ENCODE data around the gene FZR1.

FZR1 gene

DNA sequence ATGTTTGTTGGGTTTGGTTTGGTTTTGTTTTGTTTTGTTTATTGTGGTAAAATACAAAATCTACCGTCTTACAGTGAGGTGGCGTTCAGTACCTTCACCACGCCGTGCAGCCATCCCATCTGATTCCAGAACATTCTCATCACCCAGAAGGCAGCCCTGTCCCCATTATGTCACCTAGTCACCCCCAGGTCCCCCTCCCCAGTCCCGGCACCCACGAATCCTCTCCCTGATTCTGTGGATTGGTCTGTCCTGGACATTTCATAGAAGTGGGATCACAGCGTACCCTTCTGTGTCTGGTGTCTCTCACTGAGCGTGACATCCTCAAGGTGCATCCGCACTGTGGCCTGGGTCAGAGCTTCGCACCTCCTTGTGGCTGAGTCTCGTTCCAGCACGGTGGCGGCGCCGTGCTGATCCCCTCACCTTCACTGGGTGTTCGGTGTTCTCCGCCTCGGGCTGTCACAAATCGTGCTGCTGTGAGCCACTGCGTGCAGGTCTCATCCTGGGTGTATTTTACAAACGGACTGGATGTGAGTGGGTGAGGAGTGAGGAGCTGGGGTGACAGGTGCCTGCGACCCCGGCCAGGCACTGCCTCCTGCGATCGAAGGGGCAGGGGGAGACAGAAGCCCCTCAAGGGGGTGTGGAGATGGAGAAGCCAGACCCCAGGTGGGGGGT lies 32.3 kb downstream of the FZR1 start:
- Histone ChIP-seq H3K9me3 (ENCODE audit: control insufficient read depth, low read depth, low read length) (no peaks in the 10 kb centered on the region), H3K36me3 (ENCODE audit: control insufficient read depth, low read depth, low read length) (peaks cover 19% of the 10 kb centered on the region), H3K9ac (ENCODE audit: low read length) (no peak overlapping the region), H3K27ac (ENCODE audit: low read length) (no peak overlapping the region), H3K4me3 (ENCODE audit: low read length) (no peak overlapping the region), H3K27me3 (ENCODE audit: control insufficient read depth, insufficient read depth, low read length) (no peaks in the 10 kb centered on the region), H3K4me1 (ENCODE audit: control insufficient read depth, low read depth, low read length) (no peaks in the 10 kb centered on the region)

DNA sequence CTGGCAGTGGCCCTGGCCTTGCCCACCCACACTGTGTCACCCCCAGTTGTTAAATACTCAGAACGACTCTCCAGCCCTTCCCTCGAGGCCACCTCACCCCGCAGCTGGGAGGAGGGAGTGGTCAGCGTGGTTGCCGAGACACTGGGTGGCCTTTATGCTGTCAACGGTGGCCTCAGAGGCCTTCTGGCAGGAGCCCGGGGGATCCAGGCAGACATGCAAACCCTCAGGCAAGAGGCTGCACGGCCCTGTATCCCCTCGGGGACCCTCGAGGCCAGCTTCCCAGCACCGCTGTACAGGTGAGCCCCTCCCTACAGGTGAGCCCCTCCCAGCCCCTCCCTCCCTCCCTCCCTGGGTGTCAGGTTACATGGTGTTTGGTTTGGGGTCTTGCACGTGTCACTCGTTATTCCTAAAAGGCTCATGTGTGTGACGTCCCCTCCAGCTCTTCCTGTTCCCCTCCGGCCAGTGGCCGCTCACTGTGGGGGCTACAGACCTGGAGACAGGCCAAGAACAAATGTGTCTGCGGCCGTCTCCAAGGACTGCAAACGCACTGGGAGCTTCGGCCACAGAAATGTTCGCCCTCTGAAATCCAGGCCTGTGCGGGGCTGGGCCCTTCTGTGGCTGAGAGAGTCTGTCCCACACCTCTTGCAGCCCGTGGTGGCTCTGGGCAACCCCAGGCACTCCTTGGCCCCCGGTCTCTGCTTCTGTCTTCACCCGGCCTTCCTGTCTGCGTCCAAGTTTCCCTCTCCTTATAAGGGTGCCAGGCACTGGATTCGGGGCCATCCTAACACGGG lies 33.0 kb downstream of the FZR1 start, which contains the start of gene TEKTIP1:
Gene TEKTIP1, plus strand, starts transcription at position 210 of the 791 bp plus-strand sequence. Its CDS starts 4 bp downstream, at position 214.
- Histone ChIP-seq H3K9me3 (ENCODE audit: control insufficient read depth, low read depth, low read length) (no peaks in the 10 kb centered on the region), H3K4me1 (ENCODE audit: control insufficient read depth, low read depth, low read length) (no peaks in the 10 kb centered on the region), H3K27me3 (ENCODE audit: control insufficient read depth, insufficient read depth, low read length) (no peaks in the 10 kb centered on the region), H3K9ac (ENCODE audit: low read length) (no peak within 1 kb of the TSS), H3K36me3 (ENCODE audit: control insufficient read depth, low read depth, low read length) (peaks cover 14% of the 10 kb centered on the region), H3K27ac (ENCODE audit: low read length) (no peak within 1 kb of the TSS), H3K4me3 (ENCODE audit: low read length) (no peak within 1 kb of the TSS)

DNA sequence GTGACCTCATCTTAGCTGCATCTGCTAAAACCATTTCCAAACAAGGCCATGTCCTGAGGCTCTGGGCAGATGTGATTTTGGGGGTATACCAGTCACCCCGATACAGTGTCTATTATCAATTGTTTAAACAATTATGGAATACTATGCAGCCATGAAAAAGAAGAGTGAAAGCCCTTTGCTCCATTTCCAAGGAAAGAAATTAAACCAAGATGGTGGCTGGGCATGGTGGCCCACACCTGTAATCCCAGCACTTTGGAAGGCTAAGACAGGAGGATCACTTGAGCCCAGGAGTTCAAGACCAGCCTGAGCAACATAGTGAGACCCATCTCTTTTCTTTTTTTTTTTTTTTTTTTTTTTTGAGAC lies 33.6 kb downstream of the FZR1 start:
- no peak overlapping the region for H3K4me3 ChIP-seq (ENCODE audit: low read length)
- no peaks in the 10 kb centered on the region for H3K4me1 ChIP-seq (ENCODE audit: control insufficient read depth, low read depth, low read length)
- no peaks in the 10 kb centered on the region for H3K27me3 ChIP-seq (ENCODE audit: control insufficient read depth, insufficient read depth, low read length)
- H3K27ac ChIP-seq (ENCODE audit: low read length): no peak overlapping the region
- peaks cover 10% of the 10 kb centered on the region for H3K36me3 ChIP-seq (ENCODE audit: control insufficient read depth, low read depth, low read length)
- no peaks in the 10 kb centered on the region for H3K9me3 ChIP-seq (ENCODE audit: control insufficient read depth, low read depth, low read length)
- H3K9ac ChIP-seq (ENCODE audit: low read length): no peak overlapping the region

GRCh38 chr19:3543150-3544057 lies 37.3 kb downstream of the FZR1 start:
- Histone ChIP-seq H3K27ac (ENCODE audit: low read length) (no peak overlapping the region), H3K36me3 (ENCODE audit: control insufficient read depth, low read depth, low read length) (no peaks in the 10 kb centered on the region), H3K9ac (ENCODE audit: low read length) (no peak overlapping the region), H3K27me3 (ENCODE audit: control insufficient read depth, insufficient read depth, low read length) (no peaks in the 10 kb centered on the region), H3K4me3 (ENCODE audit: low read length) (no peak overlapping the region), H3K4me1 (ENCODE audit: control insufficient read depth, low read depth, low read length) (no peaks in the 10 kb centered on the region), H3K9me3 (ENCODE audit: control insufficient read depth, low read depth, low read length) (no peaks in the 10 kb centered on the region)

- H3K9ac ChIP-seq (ENCODE audit: low read length): no peak overlapping the region
- H3K4me3 ChIP-seq (ENCODE audit: low read length): no peak overlapping the region
- H3K4me1 ChIP-seq (ENCODE audit: control insufficient read depth, low read depth, low read length): no peaks in the 10 kb centered on the region
- H3K27me3 ChIP-seq (ENCODE audit: control insufficient read depth, insufficient read depth, low read length): no peaks in the 10 kb centered on the region
- H3K9me3 ChIP-seq (ENCODE audit: control insufficient read depth, low read depth, low read length): no peaks in the 10 kb centered on the region
- no peak overlapping the region for H3K27ac ChIP-seq (ENCODE audit: low read length)
- H3K36me3 ChIP-seq (ENCODE audit: control insufficient read depth, low read depth, low read length): no peaks in the 10 kb centered on the region
Observed at GRCh38 chr19:3544058-3544376, 37.9 kb downstream of the FZR1 start.

- Histone ChIP-seq H3K9me3 (ENCODE audit: control insufficient read depth, low read depth, low read length) (no peaks in the 10 kb centered on the region), H3K4me1 (ENCODE audit: control insufficient read depth, low read depth, low read length) (no peaks in the 10 kb centered on the region), H3K27ac (ENCODE audit: low read length) (no peak overlapping the region), H3K36me3 (ENCODE audit: control insufficient read depth, low read depth, low read length) (no peaks in the 10 kb centered on the region), H3K4me3 (ENCODE audit: low read length) (no peak overlapping the region), H3K9ac (ENCODE audit: low read length) (no peak overlapping the region), H3K27me3 (ENCODE audit: control insufficient read depth, insufficient read depth, low read length) (no peaks in the 10 kb centered on the region)
Observed at GRCh38 chr19:3544742-3545668, 38.9 kb downstream of the FZR1 start.

DNA sequence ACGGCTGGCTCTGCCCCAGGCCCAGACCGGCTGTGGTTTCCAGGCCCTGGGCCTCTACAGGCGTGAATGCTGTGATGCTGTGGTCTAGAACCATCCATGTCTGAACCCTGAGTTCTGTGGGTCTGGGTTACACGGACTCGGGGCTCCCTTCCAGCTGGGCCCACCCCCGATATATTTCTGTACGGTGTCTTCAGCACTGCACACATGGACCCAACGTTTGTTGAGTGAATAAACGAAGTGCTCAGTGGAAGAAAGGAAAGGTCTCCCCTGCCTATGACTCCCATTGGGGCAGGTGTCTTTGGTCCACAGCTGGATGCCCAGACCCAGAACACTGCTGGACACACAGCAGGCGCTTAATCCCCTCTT lies 39.5 kb downstream of the FZR1 start:
- Histone ChIP-seq H3K4me1 (ENCODE audit: control insufficient read depth, low read depth, low read length) (no peaks in the 10 kb centered on the region), H3K9me3 (ENCODE audit: control insufficient read depth, low read depth, low read length) (no peaks in the 10 kb centered on the region), H3K27me3 (ENCODE audit: control insufficient read depth, insufficient read depth, low read length) (no peaks in the 10 kb centered on the region), H3K27ac (ENCODE audit: low read length) (no peak overlapping the region), H3K9ac (ENCODE audit: low read length) (no peak overlapping the region), H3K4me3 (ENCODE audit: low read length) (no peak overlapping the region), H3K36me3 (ENCODE audit: control insufficient read depth, low read depth, low read length) (no peaks in the 10 kb centered on the region)

DNA sequence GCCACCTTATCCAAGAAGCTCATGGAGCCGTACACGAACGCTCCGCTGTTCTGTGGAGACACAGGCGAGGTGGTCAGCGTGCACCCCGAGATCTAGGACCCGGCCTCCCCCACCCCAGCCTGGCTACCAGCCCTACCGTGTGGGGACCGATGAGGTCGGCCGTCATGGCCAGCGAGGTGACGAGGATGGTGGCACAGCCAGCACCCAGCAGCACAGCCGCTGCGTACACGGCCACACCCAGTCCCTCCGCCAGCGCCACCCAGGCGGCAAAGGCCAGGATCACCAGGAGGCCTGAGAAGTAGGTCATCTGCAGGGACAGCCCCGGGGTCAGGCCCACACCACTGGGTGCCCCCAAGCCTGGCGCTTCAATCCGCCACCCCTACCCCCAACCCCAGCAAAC lies 40.0 kb downstream of the FZR1 start:
- no peaks in the 10 kb centered on the region for H3K36me3 ChIP-seq (ENCODE audit: control insufficient read depth, low read depth, low read length)
- no peak overlapping the region for H3K4me3 ChIP-seq (ENCODE audit: low read length)
- no peak overlapping the region for H3K9ac ChIP-seq (ENCODE audit: low read length)
- no peaks in the 10 kb centered on the region for H3K4me1 ChIP-seq (ENCODE audit: control insufficient read depth, low read depth, low read length)
- no peak overlapping the region for H3K27ac ChIP-seq (ENCODE audit: low read length)
- H3K27me3 ChIP-seq (ENCODE audit: control insufficient read depth, insufficient read depth, low read length): no peaks in the 10 kb centered on the region
- no peaks in the 10 kb centered on the region for H3K9me3 ChIP-seq (ENCODE audit: control insufficient read depth, low read depth, low read length)

GRCh38 chr19:3547301-3547731 lies 41.2 kb downstream of the FZR1 start:
- Histone ChIP-seq H3K4me1 (ENCODE audit: control insufficient read depth, low read depth, low read length) (no peaks in the 10 kb centered on the region), H3K9ac (ENCODE audit: low read length) (no peak overlapping the region), H3K4me3 (ENCODE audit: low read length) (no peak overlapping the region), H3K27ac (ENCODE audit: low read length) (no peak overlapping the region), H3K9me3 (ENCODE audit: control insufficient read depth, low read depth, low read length) (no peaks in the 10 kb centered on the region), H3K36me3 (ENCODE audit: control insufficient read depth, low read depth, low read length) (no peaks in the 10 kb centered on the region), H3K27me3 (ENCODE audit: control insufficient read depth, insufficient read depth, low read length) (no peaks in the 10 kb centered on the region)

GRCh38 chr19:3547767-3548282 lies 41.7 kb downstream of the FZR1 start:
- no peaks in the 10 kb centered on the region for H3K36me3 ChIP-seq (ENCODE audit: control insufficient read depth, low read depth, low read length)
- no peak overlapping the region for H3K9ac ChIP-seq (ENCODE audit: low read length)
- H3K4me3 ChIP-seq (ENCODE audit: low read length): no peak overlapping the region
- no peaks in the 10 kb centered on the region for H3K4me1 ChIP-seq (ENCODE audit: control insufficient read depth, low read depth, low read length)
- H3K27ac ChIP-seq (ENCODE audit: low read length): no peak overlapping the region
- H3K27me3 ChIP-seq (ENCODE audit: control insufficient read depth, insufficient read depth, low read length): no peaks in the 10 kb centered on the region
- H3K9me3 ChIP-seq (ENCODE audit: control insufficient read depth, low read depth, low read length): no peaks in the 10 kb centered on the region
